Measurements from ENCODE around the gene TMEM225B.
"Not testable (repeated sequence)": the region's sequence is repeated elsewhere in the genome, so short reads cannot be mapped to it uniquely, and the experiment has no call there.

The TMEM225B gene

GRCh38 chr7:99579281-99579955 lies 18.6 kb upstream of the TMEM225B start:
- DNase-seq (ENCODE audit: low read depth in 1 of 2, low spot score in 1 of 2) = no peak

DNA sequence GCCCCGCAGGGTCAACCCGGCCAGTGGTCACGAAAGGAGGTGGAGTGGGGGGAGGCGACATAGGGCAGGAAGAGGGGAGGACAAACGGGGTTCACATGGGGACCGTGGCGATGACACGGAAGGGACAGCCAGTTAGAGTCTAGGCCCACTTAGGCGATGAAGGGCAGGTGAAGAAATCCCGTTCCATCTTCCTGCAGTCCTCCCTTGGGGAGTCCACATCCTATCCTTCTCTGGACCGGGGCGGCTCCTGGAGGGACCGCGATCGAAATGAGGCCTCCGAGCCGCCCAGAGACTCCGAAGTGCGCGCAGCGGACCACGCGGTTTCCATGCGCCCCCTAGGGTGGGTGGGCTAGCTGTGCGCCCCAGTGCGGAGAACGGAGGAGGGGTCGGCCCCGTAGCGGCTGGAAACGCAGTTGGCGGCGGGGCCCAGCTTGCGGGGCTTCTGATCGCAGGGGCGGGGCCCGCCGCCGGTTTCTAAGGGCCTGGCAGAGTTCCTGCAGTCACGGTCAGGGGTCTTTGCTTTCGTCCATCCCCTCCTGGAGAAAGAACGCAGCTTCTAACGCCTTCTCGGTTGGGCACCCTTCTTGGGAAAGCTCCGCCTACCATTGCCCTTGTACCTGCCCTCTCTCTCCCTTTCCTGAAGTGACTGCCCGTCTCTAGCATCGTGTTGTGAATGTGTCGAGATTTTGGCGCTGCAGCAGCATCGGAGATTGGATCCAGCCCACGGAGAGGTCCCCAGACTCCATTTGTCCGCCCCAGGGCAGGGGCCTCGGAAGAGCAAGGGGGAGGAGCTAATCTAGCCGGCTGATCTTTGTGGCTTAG lies 17.9 kb upstream of the TMEM225B start:
- peak in 1 of 2 donors; percentile 43 for DNase-seq (ENCODE audit: low read depth in 1 of 2, low spot score in 1 of 2)

DNA sequence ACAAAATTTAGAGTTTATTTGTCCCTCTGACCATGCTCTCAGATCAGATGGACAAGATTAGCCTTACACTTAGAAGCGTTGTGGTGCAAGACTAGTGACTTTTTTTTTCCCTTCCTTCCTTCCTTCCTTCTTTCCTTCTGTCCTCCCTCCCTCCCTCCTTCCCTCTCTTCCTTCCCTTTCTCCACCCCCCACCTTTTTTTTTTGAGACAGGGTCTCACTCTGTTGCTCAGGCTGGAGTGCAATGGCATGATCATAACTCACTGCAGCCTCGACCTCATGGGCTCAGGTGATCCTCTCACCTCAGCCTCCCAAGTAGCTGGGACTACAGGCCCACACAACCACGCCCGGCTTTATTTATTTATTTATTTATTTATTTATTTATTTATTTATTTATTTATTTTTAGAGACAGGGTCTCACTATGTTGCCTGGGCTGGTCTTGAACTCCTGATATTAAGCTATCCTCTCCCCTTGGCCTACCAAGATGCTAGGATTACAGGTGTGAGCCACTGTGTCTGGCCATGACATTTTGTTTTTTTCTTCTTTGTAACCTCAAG lies 17.2 kb upstream of the TMEM225B start:
- DNase-seq (ENCODE audit: low read depth in 1 of 2, low spot score in 1 of 2) = not testable (repeated sequence)

DNA sequence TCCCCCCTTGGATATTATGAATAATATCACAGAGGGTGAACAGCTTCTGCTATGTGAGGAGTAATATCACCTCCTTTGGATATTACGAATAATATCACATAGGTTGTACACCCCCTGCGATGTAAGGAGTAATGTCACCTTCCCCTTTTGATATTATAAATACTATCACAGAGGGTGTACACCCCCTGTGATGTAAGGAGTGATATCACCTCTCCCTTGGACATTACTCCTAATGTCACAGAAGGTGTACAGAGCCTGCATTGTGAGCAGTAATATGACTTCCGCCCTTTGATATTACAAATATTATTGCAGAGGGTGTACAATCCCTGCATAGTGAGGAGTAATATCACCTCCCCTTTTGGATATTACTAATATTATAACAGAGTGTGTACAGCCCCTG lies 9.2 kb upstream of the TMEM225B start:
- DNase-seq (ENCODE audit: low read depth in 1 of 2, low spot score in 1 of 2) = no peak

DNA sequence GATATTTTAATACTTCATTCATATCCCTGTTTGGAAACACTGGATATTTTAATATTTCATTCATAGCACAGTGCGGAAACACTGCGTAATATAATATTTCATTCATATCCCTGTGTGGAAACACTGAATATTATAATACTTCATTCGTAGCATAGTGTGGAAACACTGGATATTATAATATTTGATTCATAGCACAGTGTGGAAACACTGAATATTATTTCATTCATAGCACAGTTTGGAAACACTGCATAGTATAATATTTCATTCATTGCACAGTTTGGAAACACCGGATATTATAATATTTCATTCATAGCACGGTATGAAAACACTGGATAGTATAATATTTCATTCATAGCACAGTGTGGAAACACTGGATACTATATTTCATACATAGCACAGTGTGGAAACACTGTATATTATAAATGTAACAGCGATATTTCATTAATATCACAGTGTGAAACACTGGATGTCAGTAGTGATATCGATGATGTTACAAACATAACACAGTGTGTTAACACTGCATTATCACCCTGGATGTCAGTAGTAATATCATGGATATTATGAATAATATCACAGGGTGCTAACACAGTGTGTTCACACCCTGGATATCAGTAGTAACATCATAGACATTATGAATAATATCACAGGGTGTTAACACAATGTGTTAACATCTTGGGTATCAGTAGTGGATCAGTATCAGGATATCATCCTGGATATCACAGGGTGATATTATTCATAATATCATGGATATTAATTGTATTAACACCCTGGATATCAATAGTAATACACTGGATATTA lies 2.9 kb upstream of the TMEM225B start:
- no peak for DNase-seq (ENCODE audit: low read depth in 1 of 2, low spot score in 1 of 2)

DNA sequence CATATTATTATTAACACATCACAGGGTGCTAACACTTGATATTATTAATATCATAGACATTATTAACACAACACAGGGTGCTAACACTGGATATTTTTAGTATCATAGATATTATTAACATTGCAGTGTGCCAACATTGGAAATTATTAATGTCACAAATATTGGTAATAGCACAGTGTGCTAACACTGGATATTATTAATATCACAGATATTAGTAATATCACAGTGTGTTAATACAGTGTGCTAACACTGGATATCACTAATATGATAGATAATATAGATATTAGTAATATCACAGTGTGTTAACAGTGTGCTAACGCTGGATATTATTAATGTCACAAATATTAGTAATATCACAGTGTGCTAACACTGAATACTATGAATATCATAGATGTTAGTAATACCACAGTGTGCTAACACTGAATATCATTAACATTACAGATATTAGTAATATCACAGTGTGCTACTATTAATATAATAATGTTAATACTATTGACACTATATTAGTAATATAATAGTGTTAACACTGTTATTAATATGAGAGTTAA lies 1.6 kb upstream of the TMEM225B start:
- DNase-seq (ENCODE audit: low read depth in 1 of 2, low spot score in 1 of 2) = no peak

- DNase-seq (ENCODE audit: low read depth in 1 of 2, low spot score in 1 of 2) = no peak
Measured at GRCh38 chr7:99599836-99600235, 1.8 kb downstream of the TMEM225B start.

DNA sequence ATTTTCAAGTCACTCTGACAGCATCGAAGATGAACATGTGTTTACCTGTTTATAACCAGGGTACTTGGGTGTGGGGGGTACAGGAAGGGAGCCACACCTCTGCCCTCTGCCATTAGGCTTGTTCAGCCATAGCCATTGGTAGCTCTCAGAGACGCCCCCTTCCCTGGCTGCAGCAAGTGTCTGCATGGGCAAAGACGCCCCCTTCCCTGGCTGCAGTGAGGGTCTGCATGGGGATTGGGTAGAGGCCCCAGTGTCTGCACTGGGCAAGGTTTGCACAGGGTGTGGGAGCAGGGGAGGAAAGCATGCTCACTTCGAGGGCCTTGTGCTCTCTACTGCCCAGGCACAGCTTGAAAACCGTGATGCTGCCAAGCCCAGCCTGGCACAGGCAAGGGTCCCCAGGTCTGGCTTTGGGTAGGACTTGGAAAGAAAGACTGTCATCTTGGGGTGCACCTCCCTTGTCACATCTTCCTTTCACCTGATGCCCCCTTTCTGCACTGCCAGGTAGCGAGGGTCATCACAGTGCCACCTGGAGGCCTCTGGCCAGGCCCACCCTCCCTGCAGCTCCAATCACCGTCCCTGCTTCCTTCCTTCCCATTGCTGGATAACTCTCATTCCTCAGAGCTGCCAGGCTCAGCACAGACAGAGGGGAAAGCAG lies 3.7 kb downstream of the TMEM225B start:
- DNase-seq (ENCODE audit: low read depth in 1 of 2, low spot score in 1 of 2) = no peak

DNA sequence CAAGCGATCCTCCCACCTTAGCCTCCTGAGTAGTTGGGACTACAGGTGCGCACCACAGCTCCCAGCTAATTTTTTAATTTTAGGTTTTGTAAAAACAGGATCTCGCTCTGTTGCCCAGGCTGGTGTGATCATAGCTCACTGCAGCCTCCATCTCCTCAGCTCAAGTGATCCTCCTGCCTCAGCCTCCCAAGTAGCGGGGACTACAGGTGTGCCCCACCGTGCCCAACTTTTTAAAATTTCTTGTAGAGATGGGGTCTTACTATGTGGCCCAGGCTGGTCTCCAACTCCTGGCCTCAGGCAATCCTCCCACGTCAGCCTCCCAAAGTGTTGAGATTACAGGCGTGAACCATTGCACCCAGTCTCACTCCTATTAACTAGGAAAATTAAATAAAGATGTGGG lies 7.5 kb downstream of the TMEM225B start:
- DNase-seq (ENCODE audit: low read depth in 1 of 2, low spot score in 1 of 2) = no peak

DNA sequence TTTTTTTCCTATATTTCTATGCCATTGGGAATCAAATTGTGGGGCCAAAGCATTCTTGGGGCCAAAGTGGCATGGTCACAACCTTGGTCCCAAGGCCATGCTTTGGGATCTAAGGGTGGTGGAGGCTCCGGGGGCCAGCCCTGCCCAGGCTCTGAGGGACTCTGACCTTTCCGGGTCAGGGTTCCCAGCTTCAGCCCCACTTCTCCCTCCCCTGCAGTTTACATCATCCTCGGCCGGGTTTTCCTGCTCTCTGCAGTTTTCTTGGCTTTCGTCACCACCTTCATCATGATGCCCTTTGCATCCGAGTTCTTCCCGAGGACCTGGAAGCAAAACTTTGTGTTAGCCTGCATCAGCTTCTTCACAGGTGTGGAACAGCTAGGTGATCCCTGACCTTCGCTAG lies 8.5 kb downstream of the TMEM225B start:
- no peak for DNase-seq (ENCODE audit: low read depth in 1 of 2, low spot score in 1 of 2)

DNA sequence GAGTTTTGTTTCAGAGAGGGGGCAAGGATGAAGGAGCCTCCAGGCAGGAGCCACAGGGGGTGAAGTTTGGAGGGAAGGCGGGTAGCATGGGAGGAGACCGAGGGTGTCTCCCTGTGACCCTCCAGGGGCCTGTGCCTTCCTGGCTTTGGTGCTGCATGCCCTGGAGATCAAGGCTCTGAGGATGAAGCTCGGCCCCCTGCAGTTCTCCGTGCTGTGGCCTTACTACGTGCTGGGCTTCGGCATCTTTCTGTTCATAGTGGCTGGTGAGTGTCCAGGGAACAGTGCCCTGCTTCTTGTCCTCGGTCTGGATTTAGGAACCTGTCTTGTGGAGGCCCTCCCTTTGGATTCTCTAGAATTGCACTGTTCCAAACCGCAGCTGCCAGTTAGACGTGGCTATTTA lies 9.5 kb downstream of the TMEM225B start:
- no peak for DNase-seq (ENCODE audit: low read depth in 1 of 2, low spot score in 1 of 2)

- no peak for DNase-seq (ENCODE audit: low read depth in 1 of 2, low spot score in 1 of 2)
Measured at GRCh38 chr7:99614495-99614894, 16.4 kb downstream of the TMEM225B start.

GRCh38 chr7:99615989-99616358 lies 17.9 kb downstream of the TMEM225B start:
- DNase-seq (ENCODE audit: low read depth in 1 of 2, low spot score in 1 of 2) = no peak

GRCh38 chr7:99616359-99617191 lies 18.5 kb downstream of the TMEM225B start, which contains the start of gene ZSCAN25:
Gene ZSCAN25, plus strand, starts transcription at chr7:99616946. Its CDS starts 2,661 bp downstream, at chr7:99619607.
- peak; percentile 73 to 75 for DNase-seq (ENCODE audit: low read depth in 1 of 2, low spot score in 1 of 2)

- DNase-seq (ENCODE audit: low read depth in 1 of 2, low spot score in 1 of 2) = no peak
Measured at GRCh38 chr7:99617192-99617781, 19.2 kb downstream of the TMEM225B start.

DNA sequence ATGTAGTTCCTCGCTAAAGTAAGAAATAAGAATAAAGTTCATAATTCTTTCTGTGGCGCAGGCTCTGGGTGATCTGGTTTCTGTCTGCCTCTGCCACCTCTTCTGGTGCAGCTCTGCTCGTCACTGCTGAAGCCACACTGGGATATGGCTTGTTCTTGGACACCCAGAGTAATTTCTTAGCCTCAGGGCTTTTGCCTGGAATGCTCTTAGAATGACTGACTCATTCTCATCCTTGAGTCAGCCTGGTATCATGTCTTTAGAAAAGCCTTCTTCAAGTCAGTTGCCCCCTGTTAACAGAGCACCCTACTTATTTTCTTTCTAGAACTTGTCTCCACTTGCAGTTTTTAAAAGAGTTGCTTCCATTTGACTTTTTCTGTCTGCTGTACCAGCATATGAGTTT lies 20.7 kb downstream of the TMEM225B start:
- no peak for DNase-seq (ENCODE audit: low read depth in 1 of 2, low spot score in 1 of 2)

DNA sequence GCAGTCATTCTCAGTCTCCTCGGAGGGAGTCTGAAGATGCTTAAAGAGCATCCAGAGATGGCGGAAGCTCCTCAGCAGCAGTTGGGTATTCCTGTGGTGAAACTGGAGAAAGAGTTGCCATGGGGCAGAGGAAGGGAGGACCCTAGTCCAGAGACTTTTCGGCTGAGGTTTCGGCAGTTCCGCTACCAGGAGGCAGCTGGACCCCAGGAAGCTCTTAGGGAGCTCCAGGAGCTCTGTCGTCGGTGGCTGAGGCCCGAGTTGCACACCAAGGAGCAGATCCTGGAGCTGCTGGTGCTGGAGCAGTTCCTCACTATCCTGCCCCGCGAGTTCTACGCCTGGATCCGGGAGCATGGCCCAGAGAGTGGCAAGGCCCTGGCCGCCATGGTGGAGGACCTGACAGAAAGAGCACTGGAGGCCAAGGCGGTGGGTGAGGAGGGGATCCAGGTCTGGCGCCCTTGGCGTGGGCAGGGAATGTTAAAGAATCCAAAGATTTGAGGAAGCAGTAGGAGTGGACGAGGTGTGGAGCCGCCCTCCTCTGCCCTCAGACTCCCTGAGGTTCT lies 21.6 kb downstream of the TMEM225B start:
- DNase-seq (ENCODE audit: low read depth in 1 of 2, low spot score in 1 of 2) = no peak

DNA sequence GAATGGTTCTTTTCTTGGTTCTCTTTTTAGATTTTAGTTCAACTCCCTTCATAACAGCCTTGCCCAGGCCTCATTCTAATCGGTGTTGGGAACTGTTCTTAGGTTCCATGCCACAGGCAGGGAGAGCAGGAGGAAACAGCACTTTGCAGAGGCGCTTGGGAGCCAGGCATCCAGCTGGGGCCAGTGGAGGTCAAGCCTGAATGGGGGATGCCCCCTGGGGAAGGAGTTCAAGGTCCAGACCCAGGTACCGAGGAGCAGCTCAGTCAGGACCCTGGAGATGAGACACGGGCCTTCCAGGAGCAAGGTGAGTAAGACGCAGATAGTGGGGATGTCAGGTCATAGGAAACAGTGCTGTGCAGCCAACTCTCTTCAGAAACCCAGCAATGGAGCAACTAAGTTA lies 23.2 kb downstream of the TMEM225B start:
- DNase-seq (ENCODE audit: low read depth in 1 of 2, low spot score in 1 of 2) = no peak

GRCh38 chr7:99622596-99622995 lies 24.5 kb downstream of the TMEM225B start:
- no peak for DNase-seq (ENCODE audit: low read depth in 1 of 2, low spot score in 1 of 2)
